ENCODE measurements around the gene KRT37. TPM values are rescaled to one million over a fixed set of nuclear protein-coding genes. Genes with fewer than 3 reads are reported as not detected.

The KRT37 gene
- total and polyA plus RNA-seq, 9 of the 15 experiments (the other 6 are each of a cell fraction or from before 2014, with no cell fraction given) = not detected

- ChIA-PET POLR2A (no interaction called here), CTCF (ENCODE audit: low intra/inter-chr PET ratio) (no interaction called here)
- Histone ChIP-seq H3K27me3 (ENCODE audit: control insufficient read depth in 2 of 2, insufficient read depth in 2 of 2, low read length in 2 of 2) (peaks cover 0 to 10% of the 10 kb centered on the region in 2 experiments; a peak in 2 of 5 replicates), H3K4me1 (replicated peaks in 1 of 2; ENCODE audit: control insufficient read depth in 2 of 2, insufficient read depth in 2 of 2, low read length in 2 of 2) (no peaks in the 10 kb centered on the region; a peak in 1 of 5 replicates), H3K4me2 (ENCODE audit: insufficient read depth, low read length) (no peak overlapping the region), H4K20me1 (replicated peaks; ENCODE audit: control insufficient read depth, insufficient read depth, low read length) (no peaks in the 10 kb centered on the region), H3K4me3 (no peak overlapping the region), H3K9me3 (replicated peaks; ENCODE audit: control insufficient read depth, insufficient read depth, low read depth, low read length) (no peaks in the 10 kb centered on the region; the same call in 1 of the 2 replicates), H3K79me2 (ENCODE audit: control insufficient read depth, insufficient read depth, low read length) (no peaks in the 10 kb centered on the region), H3K9ac (ENCODE audit: insufficient read depth in 1 of 2, low read depth in 2 of 2, low read length in 2 of 2) (no peak overlapping the region), H3K36me3 (ENCODE audit: control insufficient read depth, insufficient read depth, low read length) (no peaks in the 10 kb centered on the region), H2AFZ (ENCODE audit: low read depth, low read length) (no peak overlapping the region), H3K9me1 (ENCODE audit: control insufficient read depth, insufficient read depth, low read length) (no peaks in the 10 kb centered on the region), H3K27ac (ENCODE audit: extremely low read depth, low read depth, low read length) (no peak overlapping the region)
- intact Hi-C loops (cut with micrococcal nuclease) (no loop called here), in situ Hi-C loops (cut with MboI) (no loop called here)
- DNase-seq (ENCODE audit: extremely low read depth in 1 of 4, low spot score in 3 of 4) = no peak
- no peak for FAIRE-seq
- ATAC-seq = no peak
- no peak for TF ChIP-seq PCBP2 (IDR thresholded peaks at IDR 0.05; ENCODE audit: low read depth, low read length, poor library complexity, severe bottlenecking)
- TF ChIP-seq ILK (tag; IDR thresholded peaks at IDR 0.05; ENCODE audit: borderline replicate concordance, low read depth) = no peak
- TF ChIP-seq HNRNPK (IDR thresholded peaks at IDR 0.05; ENCODE audit: low read depth, low read length, poor library complexity, severe bottlenecking) = no peak
- peak in 2 of 3 experiments; percentile 17 to 27; a peak in 2 of 6 replicates for TF ChIP-seq CTCF (IDR thresholded peaks at IDR 0.05 in 2 of 3, conservative IDR thresholded peaks at IDR 0.05 in 1 of 3; ENCODE audit: insufficient read depth in 2 of 3, low read depth in 1 of 3, low read length in 3 of 3)
- BruUV-seq (replicated peaks) = no TSS peak
- WGBS (ENCODE audit: insufficient coverage, low coverage, missing lambda C conversion rate) = 3% methylated on average over 3 of the region's 3 CpGs
These were observed 31.8 kb upstream of the KRT37 start for GRCh38 chr17:41456204-41456603.

Measured in K562 (cell line).